Endothelial cell of umbilical vein (primary cell): ENCODE data around the gene SLC25A29. TPM values are rescaled to one million over a fixed set of nuclear protein-coding genes. Genes with fewer than 3 reads are reported as not detected.

ENCODE experiments used
- BruUV-seq: library from RNA; stranded (reverse); fragments of 400-500 nt; replicated peaks from 2 replicates; lab custom pipeline; 2021; lab: Mats Ljungman, UMichigan
- CTCF ChIA-PET: fragments of 300-600, 350-600 bp; sonication (Branson Sonifier 250); formaldehyde crosslinking; loops from one replicate; lab custom pipeline; 2021; ENCODE audit warnings: antibody characterized with exemption, inconsistent platforms; lab: Charles Lee
- POLR2A ChIA-PET: fragments of 300-600, 350-600 bp; sonication (Branson Sonifier 250); formaldehyde crosslinking; loops from one replicate; lab custom pipeline; 2021; ENCODE audit warnings: antibody characterized with exemption, inconsistent platforms; lab: Charles Lee
- DNase-seq: peaks from one replicate; pipeline ENCODE4 v3.0.0-alpha.2; 2011; ENCODE audit warnings: low read depth, low spot score
- FAIRE-seq: peaks from 2 replicates; lab custom pipeline; 2011; peaks lifted over from hg19 to GRCh38; lab: Jason Lieb, UNC
- H2AFZ ChIP-seq: 2 replicates; pipeline ENCODE4 v1.6.0; 2012; ENCODE audit warnings: low read depth, low read length, control low read depth, inconsistent platforms
- H3K27ac ChIP-seq: 2 replicates; pipeline ENCODE4 v1.5.1; 2011; ENCODE audit warnings: low read depth, mild to moderate bottlenecking, control low read depth, low read length, moderate library complexity; ENCODE audit not compliant: insufficient read depth
- H3K27me3 ChIP-seq, 2 experiments: 2 replicates each; pipeline versions ENCODE4 v1.6.0 to v1.6.1; 2011; ENCODE audit warnings: low read length in 2 of 2, mixed read lengths in 1 of 2; ENCODE audit not compliant: control insufficient read depth in 2 of 2, insufficient read depth in 2 of 2
- H3K36me3 ChIP-seq, 2 experiments: 2 replicates in 1 of 2; 3 replicates in 1 of 2; pipeline ENCODE4 v1.5.1; 2011; ENCODE audit warnings: low read length in 2 of 2, mild to moderate bottlenecking in 1 of 2, moderate library complexity in 1 of 2; ENCODE audit not compliant: control insufficient read depth in 2 of 2, insufficient read depth in 2 of 2; ENCODE audit errors: extremely low read depth in 1 of 2
- H3K4me1 ChIP-seq: 3 replicates; pipeline ENCODE4 v1.5.1; 2011; ENCODE audit warnings: mild to moderate bottlenecking, low read length; ENCODE audit not compliant: control insufficient read depth, insufficient read depth; ENCODE audit errors: extremely low read depth
- H3K4me2 ChIP-seq: 2 replicates; pipeline ENCODE4 v1.6.1; 2011; ENCODE audit warnings: low read length, control low read depth, mixed read lengths; ENCODE audit not compliant: insufficient read depth
- H3K4me3 ChIP-seq, 3 experiments: fragments of 200-600 bp in 1 of 3; sonication (generic), shearing (Covaris generic) in 1 of 3; replicated peaks in 1 of 3; 2 replicates each; pipeline ENCODE4 v1.5.1; 2011 to 2016; ENCODE audit warnings: control low read depth in 3 of 3, low read length in 3 of 3, mild to moderate bottlenecking in 2 of 3, inconsistent platforms in 1 of 3, low read depth in 1 of 3, moderate library complexity in 1 of 3; ENCODE audit not compliant: insufficient read depth in 1 of 3
- H3K79me2 ChIP-seq: 2 replicates; pipeline ENCODE4 v1.6.0; 2012; ENCODE audit warnings: low read length, inconsistent platforms; ENCODE audit not compliant: control insufficient read depth, insufficient read depth
- H3K9ac ChIP-seq: replicated peaks from 2 replicates; pipeline ENCODE3; 2011; ENCODE audit warnings: low read length, control low read depth; ENCODE audit not compliant: insufficient read depth; ENCODE audit errors: extremely low read depth
- H3K9me1 ChIP-seq: replicated peaks from 3 replicates; pipeline ENCODE4 v1.6.0; 2011; ENCODE audit warnings: mild to moderate bottlenecking, low read length; ENCODE audit not compliant: control insufficient read depth, insufficient read depth; ENCODE audit errors: extremely low read depth
- H3K9me3 ChIP-seq: replicated peaks from 2 replicates; pipeline ENCODE4 v1.5.1; 2012; ENCODE audit warnings: low read length, inconsistent platforms; ENCODE audit not compliant: control insufficient read depth, insufficient read depth
- H4K20me1 ChIP-seq: replicated peaks from 2 replicates; pipeline ENCODE3; 2011; ENCODE audit warnings: mild to moderate bottlenecking, low read length; ENCODE audit not compliant: control insufficient read depth, insufficient read depth; ENCODE audit errors: extremely low read depth
- CTCF ChIP-seq, 2 donors: IDR thresholded peaks; 1 replicate in 1 of 2; 2 replicates in 1 of 2; pipeline ENCODE4 v1.5.1; 2011; ENCODE audit warnings: low read length in 2 of 2, mild to moderate bottlenecking in 2 of 2, moderate library complexity in 2 of 2, control low read depth in 1 of 2, inconsistent platforms in 1 of 2, low read depth in 1 of 2; ENCODE audit not compliant: insufficient read depth in 1 of 2; ENCODE audit errors: extremely low read depth in 1 of 2
- EZH2 ChIP-seq: IDR thresholded peaks from 2 replicates; pipeline ENCODE4 v1.6.1; 2012; ENCODE audit warnings: borderline replicate concordance, low read depth, mild to moderate bottlenecking, moderate library complexity, low read length, inconsistent platforms; ENCODE audit not compliant: severe bottlenecking
- FOS ChIP-seq: IDR thresholded peaks from 2 replicates; pipeline ENCODE4 v1.6.1; 2011; ENCODE audit warnings: mild to moderate bottlenecking, low read length, moderate library complexity, borderline replicate concordance; ENCODE audit not compliant: insufficient read depth
- GATA2 ChIP-seq: IDR thresholded peaks from 2 replicates; pipeline ENCODE4 v1.7.0; 2011; ENCODE audit warnings: low read depth, mild to moderate bottlenecking, moderate library complexity, mixed read lengths, low read length; ENCODE audit not compliant: insufficient read length, insufficient read depth
- JUN ChIP-seq: IDR thresholded peaks from 2 replicates; pipeline ENCODE4 v1.6.1; 2011; ENCODE audit warnings: borderline replicate concordance, low read depth; ENCODE audit not compliant: insufficient read length, insufficient read depth
- MYC ChIP-seq: IDR thresholded peaks from one replicate; pipeline ENCODE4 v1.6.1; 2011; ENCODE audit warnings: mild to moderate bottlenecking, low read depth, low read length
- POLR2A ChIP-seq: IDR thresholded peaks from 2 replicates; pipeline ENCODE4 v1.6.1; 2012; ENCODE audit warnings: low read depth, mild to moderate bottlenecking, control low read depth, low read length
- POLR2AphosphoS5 ChIP-seq: IDR thresholded peaks from 2 replicates; pipeline ENCODE4 v1.6.1; 2012; ENCODE audit warnings: low read depth, mild to moderate bottlenecking, control low read depth, low read length, moderate library complexity; ENCODE audit not compliant: insufficient read depth
- dilution Hi-C: fragments of 300-500 bp; cut with MboI; formaldehyde crosslinking; loops from one replicate; pipeline ENCODE4 v1.15.0; 2019; ENCODE audit warnings: low sequenced_read_pairs; ENCODE audit not compliant: extremely low pct_ligation_motif_present
- intact Hi-C: fragments of 100-400 bp; cut with micrococcal nuclease; formaldehyde crosslinking; loops from one replicate; pipeline ENCODE4 v1.10.0; 2022
- polyA plus RNA-seq, 4 experiments: library from polyadenylated mRNA; depleted of rRNA in 3 of 4; stranded (reverse) in 3 of 4; unstranded in 1 of 4; fragments of >200 nt; gene quantifications; 2 replicates each; pipeline versions ENCODE4 v1.2.1 to v1.2.3, GENCODE V29; 2011 to 2012; ENCODE audit warnings: missing spikeins in 1 of 4
- total RNA-seq: library from RNA; stranded (reverse); gene quantifications from 2 replicates; pipeline ENCODE4 v1.2.3, GENCODE V29; 2021
- TF ChIP-seq, protein P1 (sequence below): IDR thresholded peaks from 2 replicates; pipeline ENCODE4 v1.6.1; 2011; ENCODE audit not compliant: insufficient read depth, insufficient read length

SLC25A29 gene
- total and polyA plus RNA-seq, 2 donors (not counting 3 experiments of a cell fraction or from before 2014, with no cell fraction given) = 132 to 154 TPM

DNA sequence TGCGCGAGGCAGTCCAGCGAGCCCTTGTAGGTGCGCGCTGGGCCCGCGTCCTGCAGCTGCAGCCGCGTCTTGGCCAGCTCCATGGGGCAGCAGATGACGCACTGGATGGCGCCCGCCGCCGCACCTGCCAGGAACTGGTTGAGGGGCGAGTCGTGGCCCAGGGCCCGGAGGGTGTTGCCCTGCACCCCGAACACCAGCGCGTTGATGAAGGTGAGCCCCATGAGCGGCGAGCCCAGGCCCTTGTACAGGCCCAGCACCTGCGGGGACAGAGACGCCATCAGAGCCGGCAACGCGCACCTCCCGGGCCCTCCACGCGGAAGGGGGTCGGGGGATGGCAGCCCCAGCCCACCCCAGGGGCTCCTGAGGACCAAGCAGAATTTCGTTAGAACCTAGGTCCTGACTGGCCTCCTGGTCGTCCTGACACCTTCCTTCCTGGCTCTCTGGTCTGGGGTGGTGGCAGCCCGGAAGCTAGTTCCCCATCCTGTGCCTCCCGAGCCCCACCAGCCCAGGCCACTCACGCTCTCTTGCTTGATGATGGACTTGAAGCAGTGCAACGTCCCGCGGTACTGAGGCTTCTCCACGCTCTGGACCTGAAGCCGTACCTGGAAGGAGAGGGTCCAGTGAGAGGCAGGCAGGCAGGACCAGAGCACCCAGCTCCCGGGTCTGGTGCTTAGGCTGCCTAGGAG lies 13.3 kb downstream of the SLC25A29 start:
- ChIA-PET POLR2A (no interaction called here), CTCF (interaction anchor here (1.5 to 1.6 kb wide), 2 partner anchors 10 to 85 kb away, joined by 4 to 6 read pairs; no protein-coding TSS in a partner anchor)
- Histone ChIP-seq H3K27ac (no peak overlapping the region), H3K27me3 (no peaks in the 10 kb centered on the region), H4K20me1 (no peaks in the 10 kb centered on the region), H3K9me1 (no peaks in the 10 kb centered on the region), H3K79me2 (no peaks in the 10 kb centered on the region), H3K4me3 (no peak overlapping the region), H2AFZ (no peak overlapping the region), H3K4me2 (no peak overlapping the region), H3K4me1 (no peaks in the 10 kb centered on the region), H3K36me3 (peaks cover 0 to 44% of the 10 kb centered on the region in 2 experiments), H3K9me3 (no peaks in the 10 kb centered on the region), H3K9ac (no peak overlapping the region)
- dilution Hi-C loops = no loop called here
- FAIRE-seq = no peak
- no peak for DNase-seq
- no peak for TF ChIP-seq POLR2AphosphoS5
- intact Hi-C loops = no loop called here
- no TSS peak for BruUV-seq

- ChIA-PET POLR2A (no interaction called here), CTCF (interaction anchor here (0.8 to 1.6 kb wide), 2 partner anchors 11 to 85 kb away, joined by 3 to 4 read pairs; no protein-coding TSS in a partner anchor)
- no peaks in the 10 kb centered on the region for H3K9me3 ChIP-seq
- dilution Hi-C loops (no loop called here), intact Hi-C loops (no loop called here)
- H3K4me1 ChIP-seq = no peaks in the 10 kb centered on the region
- H3K79me2 ChIP-seq = no peaks in the 10 kb centered on the region
- no peaks in the 10 kb centered on the region for H4K20me1 ChIP-seq
- no peak overlapping the region for H2AFZ ChIP-seq
- no peaks in the 10 kb centered on the region for H3K27me3 ChIP-seq
- H3K9me1 ChIP-seq = no peaks in the 10 kb centered on the region
- H3K4me3 ChIP-seq = no peak overlapping the region
- H3K36me3 ChIP-seq = peaks cover 0 to 39% of the 10 kb centered on the region in 2 experiments
- DNase-seq (no peak), FAIRE-seq (no peak)
- TF ChIP-seq POLR2AphosphoS5 (no peak), EZH2 (no peak), JUN (no peak), MYC (no peak), FOS (no peak), CTCF (IDR thresholded peaks at IDR 0.05; ENCODE audit: extremely low read depth in 1 of 2, insufficient read depth in 1 of 2, low read depth in 1 of 2, low read length in 2 of 2) (no peak), GATA2 (no peak), POLR2A (no peak)
- TF ChIP-seq, protein P1, sequence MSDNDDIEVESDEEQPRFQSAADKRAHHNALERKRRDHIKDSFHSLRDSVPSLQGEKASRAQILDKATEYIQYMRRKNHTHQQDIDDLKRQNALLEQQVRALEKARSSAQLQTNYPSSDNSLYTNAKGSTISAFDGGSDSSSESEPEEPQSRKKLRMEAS = no peak
- H3K27ac ChIP-seq = no peak overlapping the region
- H3K9ac ChIP-seq = no peak overlapping the region
- H3K4me2 ChIP-seq = no peak overlapping the region
- no TSS peak for BruUV-seq
These were observed 13.9 kb downstream of the SLC25A29 start for GRCh38 chr14:100292301-100292775.
